Ectodermal cell (in vitro differentiated cells): ENCODE measurements around the gene FKRP.

Experiments
- H3K27ac ChIP-seq: 2 replicates; pipeline ENCODE4 v1.7.0; 2013; ENCODE audit warnings: mild to moderate bottlenecking, low read depth, low read length; ENCODE audit not compliant: insufficient read depth, poor library complexity, severe bottlenecking
- H3K27me3 ChIP-seq: 2 replicates; pipeline ENCODE4 v1.7.0; 2013; ENCODE audit warnings: mild to moderate bottlenecking, low read length; ENCODE audit not compliant: insufficient read depth, control insufficient read depth, poor library complexity, severe bottlenecking
- H3K36me3 ChIP-seq: one replicate; pipeline ENCODE4 v1.7.0; 2013; ENCODE audit warnings: low read length; ENCODE audit not compliant: control insufficient read depth, insufficient read depth
- H3K4me1 ChIP-seq: one replicate; pipeline ENCODE4 v1.7.0; 2013; ENCODE audit warnings: low read length; ENCODE audit not compliant: control insufficient read depth, insufficient read depth
- H3K4me3 ChIP-seq: 2 replicates; pipeline ENCODE4 v1.7.0; 2013; ENCODE audit warnings: low read depth, low read length, control low read depth; ENCODE audit not compliant: insufficient read depth
- H3K9me3 ChIP-seq: 2 replicates; pipeline ENCODE4 v1.7.0; 2013; ENCODE audit warnings: mild to moderate bottlenecking, low read length, moderate library complexity; ENCODE audit not compliant: control insufficient read depth
- WGBS, 2 experiments: methylation state at CpG; one replicate each; pipeline ENCODE4 v1.1.7; 2013; ENCODE audit warnings: missing lambda C conversion rate in 2 of 2; 5-methylcytosine and 5-hydroxymethylcytosine counted together

The FKRP gene

DNA sequence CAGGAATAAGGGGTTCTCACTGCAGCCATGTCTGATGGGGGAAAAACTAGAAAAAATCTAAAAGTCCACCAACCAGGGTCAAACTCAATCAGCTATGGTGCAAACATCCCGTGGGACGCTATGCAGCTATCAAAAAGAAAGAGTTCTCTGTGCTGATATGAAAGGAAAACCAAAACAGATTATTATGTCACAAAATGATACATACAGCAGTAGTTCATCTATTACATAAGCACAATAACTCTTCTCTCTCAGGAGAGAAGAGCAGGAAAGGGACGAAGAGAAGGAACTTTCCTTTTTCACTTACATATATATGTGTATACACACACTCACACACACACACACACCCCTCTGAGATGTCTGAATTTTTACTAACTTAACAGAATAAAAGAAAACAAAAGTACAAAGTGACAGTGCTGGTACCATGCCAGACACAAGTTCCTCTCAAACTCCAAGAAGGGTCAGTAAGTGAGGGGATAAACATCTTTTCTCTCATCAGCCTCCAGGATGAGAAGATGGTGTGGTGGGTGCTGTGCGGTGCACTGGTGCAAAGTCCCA, 2.9 kb upstream of the FKRP start:
- Histone ChIP-seq H3K36me3 (peaks cover 7% of the 10 kb centered on the region), H3K27ac (no peak overlapping the region), H3K4me3 (no peak overlapping the region), H3K27me3 (no peaks in the 10 kb centered on the region), H3K4me1 (peaks cover 23% of the 10 kb centered on the region), H3K9me3 (no peaks in the 10 kb centered on the region)
- WGBS, 2 experiments: 87 to 94% methylated on average over 3 of the region's 4 CpGs

DNA sequence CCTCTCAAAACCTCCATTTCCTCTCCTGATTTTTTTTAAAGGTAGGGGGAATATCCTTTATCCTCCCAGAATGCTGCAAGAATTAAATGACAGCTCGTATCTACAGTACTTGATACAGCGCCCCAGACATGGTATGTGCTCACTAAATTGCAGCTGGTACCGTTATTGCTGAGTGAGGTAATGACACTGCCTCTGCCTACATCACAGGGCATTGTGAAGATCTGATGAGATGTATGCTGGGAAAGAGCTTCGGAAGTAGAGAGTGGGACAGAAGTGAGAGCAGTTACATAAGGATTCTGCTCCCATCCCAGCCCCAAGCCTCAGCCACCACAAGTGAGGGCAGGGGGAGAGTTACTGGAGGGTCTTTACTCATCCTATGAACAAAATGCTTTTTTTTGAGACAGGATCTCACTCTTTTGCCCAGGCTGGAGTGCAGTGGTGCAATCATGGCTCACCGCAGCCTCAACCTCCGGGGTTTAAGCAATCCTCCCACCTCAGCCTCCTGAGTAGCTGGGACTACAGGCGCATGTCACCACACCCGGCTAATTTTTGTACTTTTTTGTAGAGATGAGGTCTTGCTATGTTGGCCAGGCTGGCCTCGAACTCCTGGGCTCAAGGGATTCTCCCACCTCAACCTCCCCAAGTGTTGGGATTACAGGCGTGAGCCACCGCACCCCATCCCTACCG, 1.7 kb upstream of the FKRP start:
- WGBS, 2 experiments: 86 to 93% methylated on average over 12 of the region's 12 CpGs
- H3K36me3 ChIP-seq: peaks cover 2% of the 10 kb centered on the region
- peaks cover 13% of the 10 kb centered on the region for H3K4me1 ChIP-seq
- H3K27ac ChIP-seq: no peak overlapping the region
- no peak overlapping the region for H3K4me3 ChIP-seq
- H3K9me3 ChIP-seq: no peaks in the 10 kb centered on the region
- no peaks in the 10 kb centered on the region for H3K27me3 ChIP-seq

- 44 to 50% methylated on average over 8 of the region's 8 CpGs for WGBS, 2 experiments
- H3K36me3 ChIP-seq: no peaks in the 10 kb centered on the region
- no peak overlapping the region for H3K27ac ChIP-seq
Measured at GRCh38 chr19:46745030-46745429, 827 bp upstream of the FKRP start.

GRCh38 chr19:46746281-46747057, 612 bp downstream of the FKRP start, which contains the start of gene STRN4:
TSS of gene STRN4 (minus strand) at chr19:46746450. CDS start at chr19:46746430, 20 bp downstream.
- H3K9me3 ChIP-seq: no peaks in the 10 kb centered on the region
- H3K4me1 ChIP-seq: peaks cover 10% of the 10 kb centered on the region
- H3K27ac ChIP-seq: peak within 1 kb of the TSS; percentile 67
- H3K27me3 ChIP-seq: no peaks in the 10 kb centered on the region
- H3K36me3 ChIP-seq: no peaks in the 10 kb centered on the region
- H3K4me3 ChIP-seq: peak within 1 kb of the TSS; percentile 91
- 1% methylated on average over 73 to 74 of the region's 74 CpGs for WGBS, 2 experiments

More at GRCh38 chr19:46745030-46745429, 827 bp upstream of the FKRP start:
- Histone ChIP-seq H3K27me3 (no peaks in the 10 kb centered on the region), H3K4me3 (peak overlapping the region; percentile 91), H3K9me3 (no peaks in the 10 kb centered on the region), H3K4me1 (peaks cover 13% of the 10 kb centered on the region)

- Histone ChIP-seq H3K36me3 (peaks cover 4% of the 10 kb centered on the region), H3K9me3 (no peaks in the 10 kb centered on the region), H3K4me1 (peaks cover 7% of the 10 kb centered on the region), H3K27me3 (no peaks in the 10 kb centered on the region), H3K4me3 (no peak overlapping the region), H3K27ac (no peak overlapping the region)
- 87 to 88% methylated on average over 21 of the region's 21 CpGs for WGBS, 2 experiments
Measured at GRCh38 chr19:46748325-46749109, 2.7 kb downstream of the FKRP start.

DNA sequence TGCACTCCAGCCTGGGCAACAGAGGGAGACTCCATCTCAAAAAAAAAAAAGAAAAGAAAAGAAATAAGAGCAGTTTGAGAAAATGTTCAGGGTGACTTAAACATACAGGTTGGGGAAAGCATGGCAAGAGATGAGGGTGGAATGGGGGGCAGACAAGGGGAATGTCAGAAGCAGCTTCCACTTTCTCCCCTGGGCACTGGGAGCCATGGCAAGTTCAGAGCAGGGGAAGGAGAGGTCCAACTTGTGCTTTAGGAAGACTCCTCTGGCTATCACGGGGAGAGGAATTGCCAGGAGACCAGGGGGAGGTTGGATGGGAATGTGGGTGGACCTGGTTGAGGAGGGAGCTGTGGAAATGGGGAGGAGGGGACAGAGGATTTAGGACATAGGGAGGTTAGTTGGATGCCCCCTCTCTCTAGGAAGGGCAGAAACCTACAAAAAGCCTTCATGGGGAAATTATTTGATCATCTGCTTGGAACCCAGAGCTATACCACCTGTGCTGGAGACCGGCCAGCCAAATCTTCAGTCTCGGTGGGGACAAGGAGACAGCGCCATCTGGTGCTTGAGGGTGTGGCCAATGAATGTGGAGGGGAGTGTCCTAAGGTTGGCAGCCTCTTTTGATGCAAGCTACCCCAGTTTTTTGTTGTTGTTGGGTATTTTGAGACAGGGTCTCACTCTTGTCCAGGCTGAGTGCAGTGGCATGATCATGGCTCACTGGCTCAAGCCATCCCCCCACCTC, 7.7 kb downstream of the FKRP start:
- Histone ChIP-seq H3K9me3 (no peaks in the 10 kb centered on the region), H3K27ac (no peak overlapping the region), H3K4me3 (no peak overlapping the region), H3K27me3 (no peaks in the 10 kb centered on the region), H3K4me1 (no peaks in the 10 kb centered on the region), H3K36me3 (peaks cover 4% of the 10 kb centered on the region)
- 47% methylated on average over 4 of the region's 4 CpGs for WGBS, 2 experiments

- H3K36me3 ChIP-seq: peaks cover 4% of the 10 kb centered on the region
- no peak overlapping the region for H3K27ac ChIP-seq
- WGBS, 2 experiments: 95 to 96% methylated on average over 39 of the region's 39 CpGs
- H3K27me3 ChIP-seq: no peaks in the 10 kb centered on the region
- H3K4me3 ChIP-seq: no peak overlapping the region
- H3K4me1 ChIP-seq: no peaks in the 10 kb centered on the region
- no peaks in the 10 kb centered on the region for H3K9me3 ChIP-seq
Measured at GRCh38 chr19:46755077-46755852, 9.4 kb downstream of the FKRP start.

GRCh38 chr19:46755853-46756543, 10.1 kb downstream of the FKRP start:
- no peak overlapping the region for H3K27ac ChIP-seq
- no peaks in the 10 kb centered on the region for H3K27me3 ChIP-seq
- H3K4me3 ChIP-seq: no peak overlapping the region
- H3K9me3 ChIP-seq: no peaks in the 10 kb centered on the region
- H3K4me1 ChIP-seq: no peaks in the 10 kb centered on the region
- WGBS, 2 experiments: 97 to 98% methylated on average over 86 of the region's 86 CpGs
- peaks cover 4% of the 10 kb centered on the region for H3K36me3 ChIP-seq

DNA sequence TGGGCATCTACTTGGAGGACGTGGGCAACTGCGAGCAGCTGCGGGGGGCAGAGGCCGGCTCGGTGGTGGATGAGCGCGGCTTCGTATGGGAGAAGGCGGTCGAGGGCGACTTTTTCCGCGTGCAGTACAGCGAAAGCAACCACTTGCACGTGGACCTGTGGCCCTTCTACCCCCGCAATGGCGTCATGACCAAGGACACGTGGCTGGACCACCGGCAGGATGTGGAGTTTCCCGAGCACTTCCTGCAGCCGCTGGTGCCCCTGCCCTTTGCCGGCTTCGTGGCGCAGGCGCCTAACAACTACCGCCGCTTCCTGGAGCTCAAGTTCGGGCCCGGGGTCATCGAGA, 10.7 kb downstream of the FKRP start:
- no peaks in the 10 kb centered on the region for H3K4me1 ChIP-seq
- no peaks in the 10 kb centered on the region for H3K9me3 ChIP-seq
- 96% methylated on average over 30 of the region's 30 CpGs for WGBS, 2 experiments
- no peaks in the 10 kb centered on the region for H3K27me3 ChIP-seq
- H3K36me3 ChIP-seq: peaks cover 4% of the 10 kb centered on the region
- no peak overlapping the region for H3K27ac ChIP-seq
- no peak overlapping the region for H3K4me3 ChIP-seq
